GM21786 (cell line): ENCODE results near the gene RBM24.

Experiments used
- ATAC-seq: cut with Tn5 transposase; IDR thresholded peaks from one replicate; pipeline ENCODE4 v1.9.1; 2021; ENCODE audit not compliant: unreplicated experiment

Gene RBM24

GRCh38 chr6:17341117-17341805 is 60.1 kb downstream of the RBM24 start:
- ATAC-seq, result no peak

- no peak for ATAC-seq
These were observed 60.7 kb downstream of the RBM24 start for GRCh38 chr6:17341891-17342290.

- ATAC-seq, result no peak
These were observed 62.1 kb downstream of the RBM24 start for GRCh38 chr6:17343215-17343614.
